Measurements from ENCODE around the gene ARF1. TPM values are rescaled to one million over a fixed set of nuclear protein-coding genes. Genes with fewer than 3 reads are reported as not detected.

ARF1 gene
- total and polyA plus RNA-seq, 2 donors (not counting 1 experiment from before 2014, with no cell fraction given) = 193 to 389 TPM

DNA sequence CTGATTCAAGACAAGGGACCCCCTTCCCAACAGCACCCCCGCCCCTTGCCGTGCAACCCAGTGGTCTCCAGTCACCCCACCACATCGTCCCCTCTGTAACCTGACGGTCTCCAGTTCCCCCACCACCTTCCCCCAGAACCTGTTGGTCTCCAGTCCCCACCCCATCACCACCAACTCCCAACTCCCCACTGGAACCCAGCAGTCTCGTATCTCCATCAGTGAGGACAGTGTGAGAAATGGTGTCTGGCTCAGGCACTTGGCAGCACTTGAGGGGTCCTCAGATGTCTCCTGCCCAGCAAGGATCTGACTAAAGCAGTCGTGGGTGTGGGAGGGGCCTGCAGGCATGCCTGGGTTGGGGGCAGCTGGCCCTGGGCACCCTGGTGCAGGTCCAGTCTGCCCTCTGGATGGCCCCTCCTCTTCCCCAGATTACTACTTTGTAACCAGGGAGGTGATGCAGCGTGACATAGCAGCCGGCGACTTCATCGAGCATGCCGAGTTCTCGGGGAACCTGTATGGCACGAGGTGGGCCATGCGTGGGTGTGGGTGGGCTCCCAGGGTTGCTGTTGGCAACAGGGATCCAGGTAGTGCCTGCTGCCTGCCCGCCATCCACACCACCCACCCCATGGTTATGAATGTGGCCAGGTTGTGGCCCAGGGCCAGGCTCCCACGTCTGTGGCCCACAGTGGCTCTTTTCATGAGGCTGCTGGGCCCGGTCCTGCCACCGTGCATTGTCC lies 64.1 kb downstream of the ARF1 start:
- Histone ChIP-seq H3K4me2 (replicated peaks; ENCODE audit: low read depth, low read length, poor library complexity, severe bottlenecking) (no peak overlapping the region), H3K4me3 (ENCODE audit: control extremely low read depth in 1 of 5, extremely low read depth in 1 of 5, insufficient read depth in 1 of 5, low read depth in 2 of 5, low read length in 4 of 5) (no peak overlapping the region), H3K4me1 (ENCODE audit: control insufficient read depth in 2 of 2, insufficient read depth in 2 of 2, low read length in 2 of 2) (peaks cover 22 to 31% of the 10 kb centered on the region in 2 donors), H3K36me3 (replicated peaks in 1 of 2; ENCODE audit: control extremely low read depth in 1 of 2, control insufficient read depth in 1 of 2, extremely low read depth in 1 of 2, insufficient read depth in 2 of 2, low read length in 1 of 2) (peaks cover 0 to 47% of the 10 kb centered on the region in 2 experiments), H2AFZ (ENCODE audit: insufficient read depth, low read depth, low read length, poor library complexity, severe bottlenecking) (no peak overlapping the region), H4K20me1 (ENCODE audit: control insufficient read depth, insufficient read depth, low read length, poor library complexity, severe bottlenecking) (peaks cover 86% of the 10 kb centered on the region), H3K27me3 (replicated peaks in 1 of 4; ENCODE audit: control extremely low read depth in 1 of 4, control insufficient read depth in 3 of 4, insufficient read depth in 4 of 4, low read length in 3 of 4) (no peaks in the 10 kb centered on the region), H3K79me2 (ENCODE audit: control insufficient read depth, insufficient read depth, low read length) (peaks cover 50% of the 10 kb centered on the region), H3K27ac (ENCODE audit: low read length in 2 of 2) (no peak overlapping the region), H3K9ac (ENCODE audit: low read length) (no peak overlapping the region), H3K9me3 (ENCODE audit: control extremely low read depth in 1 of 3, control insufficient read depth in 2 of 3, insufficient read depth in 1 of 3, low read length in 2 of 3) (no peaks in the 10 kb centered on the region)
- Mint-ChIP-seq H3K27ac (no peak overlapping the region), H3K4me1 (peaks cover 26% of the 10 kb centered on the region), H3K4me3 (no peak overlapping the region), H3K9me3 (ENCODE audit: insufficient read depth) (no peaks in the 10 kb centered on the region), H3K27me3 (no peaks in the 10 kb centered on the region)
- intact Hi-C loops (cut with micrococcal nuclease) = no loop called here
- ATAC-seq (ENCODE audit: low read depth) = no peak
- POLR2A ChIA-PET = no interaction called here
- no peak for DNase-seq
- CTCF ChIA-PET = no interaction called here
- TF ChIP-seq, protein P1, sequence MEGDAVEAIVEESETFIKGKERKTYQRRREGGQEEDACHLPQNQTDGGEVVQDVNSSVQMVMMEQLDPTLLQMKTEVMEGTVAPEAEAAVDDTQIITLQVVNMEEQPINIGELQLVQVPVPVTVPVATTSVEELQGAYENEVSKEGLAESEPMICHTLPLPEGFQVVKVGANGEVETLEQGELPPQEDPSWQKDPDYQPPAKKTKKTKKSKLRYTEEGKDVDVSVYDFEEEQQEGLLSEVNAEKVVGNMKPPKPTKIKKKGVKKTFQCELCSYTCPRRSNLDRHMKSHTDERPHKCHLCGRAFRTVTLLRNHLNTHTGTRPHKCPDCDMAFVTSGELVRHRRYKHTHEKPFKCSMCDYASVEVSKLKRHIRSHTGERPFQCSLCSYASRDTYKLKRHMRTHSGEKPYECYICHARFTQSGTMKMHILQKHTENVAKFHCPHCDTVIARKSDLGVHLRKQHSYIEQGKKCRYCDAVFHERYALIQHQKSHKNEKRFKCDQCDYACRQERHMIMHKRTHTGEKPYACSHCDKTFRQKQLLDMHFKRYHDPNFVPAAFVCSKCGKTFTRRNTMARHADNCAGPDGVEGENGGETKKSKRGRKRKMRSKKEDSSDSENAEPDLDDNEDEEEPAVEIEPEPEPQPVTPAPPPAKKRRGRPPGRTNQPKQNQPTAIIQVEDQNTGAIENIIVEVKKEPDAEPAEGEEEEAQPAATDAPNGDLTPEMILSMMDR (IDR thresholded peaks at IDR 0.05) = no peak
- no peak for TF ChIP-seq EZH2 (IDR thresholded peaks at IDR 0.05; ENCODE audit: borderline replicate concordance, insufficient read depth, low read depth, low read length, poor library complexity, severe bottlenecking)
- WGBS (ENCODE audit: insufficient coverage) = 96% methylated on average over 16 of the region's 18 CpGs

DNA sequence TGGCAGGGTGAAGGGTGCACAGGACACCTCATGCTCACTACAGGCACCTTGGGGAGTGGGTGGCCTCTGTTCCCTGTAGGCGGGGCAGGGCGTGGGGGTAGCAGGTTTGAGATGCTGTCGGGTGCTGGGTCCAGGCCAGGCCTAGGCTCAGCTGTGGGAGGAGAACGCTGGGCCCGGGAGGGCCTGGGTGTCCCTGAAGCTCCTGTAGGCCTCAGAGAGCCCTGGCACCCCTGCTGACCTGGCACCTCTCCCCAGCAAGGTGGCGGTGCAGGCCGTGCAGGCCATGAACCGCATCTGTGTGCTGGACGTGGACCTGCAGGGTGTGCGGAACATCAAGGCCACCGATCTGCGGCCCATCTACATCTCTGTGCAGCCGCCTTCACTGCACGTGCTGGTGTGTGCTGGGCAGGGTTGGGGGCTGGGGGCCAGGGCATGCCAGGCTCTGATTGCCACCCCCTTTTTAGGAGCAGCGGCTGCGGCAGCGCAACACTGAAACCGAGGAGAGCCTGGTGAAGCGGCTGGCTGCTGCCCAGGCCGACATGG lies 64.7 kb downstream of the ARF1 start:
- Histone ChIP-seq H2AFZ (ENCODE audit: insufficient read depth, low read depth, low read length, poor library complexity, severe bottlenecking) (no peak overlapping the region), H3K27me3 (replicated peaks in 1 of 4; ENCODE audit: control extremely low read depth in 1 of 4, control insufficient read depth in 3 of 4, insufficient read depth in 4 of 4, low read length in 3 of 4) (no peaks in the 10 kb centered on the region), H3K4me3 (ENCODE audit: control extremely low read depth in 1 of 5, extremely low read depth in 1 of 5, insufficient read depth in 1 of 5, low read depth in 2 of 5, low read length in 4 of 5) (no peak overlapping the region), H3K4me2 (replicated peaks; ENCODE audit: low read depth, low read length, poor library complexity, severe bottlenecking) (no peak overlapping the region), H3K36me3 (replicated peaks in 1 of 2; ENCODE audit: control extremely low read depth in 1 of 2, control insufficient read depth in 1 of 2, extremely low read depth in 1 of 2, insufficient read depth in 2 of 2, low read length in 1 of 2) (peaks cover 0 to 40% of the 10 kb centered on the region in 2 experiments), H3K4me1 (ENCODE audit: control insufficient read depth in 2 of 2, insufficient read depth in 2 of 2, low read length in 2 of 2) (peaks cover 15 to 25% of the 10 kb centered on the region in 2 donors), H3K9ac (ENCODE audit: low read length) (no peak overlapping the region), H4K20me1 (ENCODE audit: control insufficient read depth, insufficient read depth, low read length, poor library complexity, severe bottlenecking) (peaks cover 79% of the 10 kb centered on the region), H3K9me3 (ENCODE audit: control extremely low read depth in 1 of 3, control insufficient read depth in 2 of 3, insufficient read depth in 1 of 3, low read length in 2 of 3) (no peaks in the 10 kb centered on the region), H3K79me2 (ENCODE audit: control insufficient read depth, insufficient read depth, low read length) (peaks cover 44% of the 10 kb centered on the region), H3K27ac (ENCODE audit: low read length in 2 of 2) (no peak overlapping the region)
- no peak overlapping the region for H3K4me3 Mint-ChIP-seq
- TF ChIP-seq, protein P1 (IDR thresholded peaks at IDR 0.05) = no peak
- TF ChIP-seq EZH2 (IDR thresholded peaks at IDR 0.05; ENCODE audit: borderline replicate concordance, insufficient read depth, low read depth, low read length, poor library complexity, severe bottlenecking) = no peak
- H3K27ac Mint-ChIP-seq = no peak overlapping the region
- CTCF ChIA-PET = no interaction called here
- ATAC-seq (ENCODE audit: low read depth) (no peak), DNase-seq (no peak)
- H3K9me3 Mint-ChIP-seq (ENCODE audit: insufficient read depth) = no peaks in the 10 kb centered on the region
- intact Hi-C loops (cut with micrococcal nuclease) = no loop called here
- no peaks in the 10 kb centered on the region for H3K27me3 Mint-ChIP-seq
- POLR2A ChIA-PET = no interaction called here
- WGBS (ENCODE audit: insufficient coverage) = 98% methylated on average over 18 of the region's 20 CpGs
- H3K4me1 Mint-ChIP-seq = peaks cover 19% of the 10 kb centered on the region

All from B cell (primary cell).